GM19395 (cell line): Measurements from ENCODE around the gene GATC.

ENCODE experiments used
- ATAC-seq: cut with Tn5 transposase; IDR thresholded peaks from one replicate; pipeline ENCODE4 v1.9.1; 2021; ENCODE audit warnings: mild to moderate bottlenecking, moderate library complexity; ENCODE audit not compliant: unreplicated experiment

Gene GATC, protein sequence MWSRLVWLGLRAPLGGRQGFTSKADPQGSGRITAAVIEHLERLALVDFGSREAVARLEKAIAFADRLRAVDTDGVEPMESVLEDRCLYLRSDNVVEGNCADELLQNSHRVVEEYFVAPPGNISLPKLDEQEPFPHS

DNA sequence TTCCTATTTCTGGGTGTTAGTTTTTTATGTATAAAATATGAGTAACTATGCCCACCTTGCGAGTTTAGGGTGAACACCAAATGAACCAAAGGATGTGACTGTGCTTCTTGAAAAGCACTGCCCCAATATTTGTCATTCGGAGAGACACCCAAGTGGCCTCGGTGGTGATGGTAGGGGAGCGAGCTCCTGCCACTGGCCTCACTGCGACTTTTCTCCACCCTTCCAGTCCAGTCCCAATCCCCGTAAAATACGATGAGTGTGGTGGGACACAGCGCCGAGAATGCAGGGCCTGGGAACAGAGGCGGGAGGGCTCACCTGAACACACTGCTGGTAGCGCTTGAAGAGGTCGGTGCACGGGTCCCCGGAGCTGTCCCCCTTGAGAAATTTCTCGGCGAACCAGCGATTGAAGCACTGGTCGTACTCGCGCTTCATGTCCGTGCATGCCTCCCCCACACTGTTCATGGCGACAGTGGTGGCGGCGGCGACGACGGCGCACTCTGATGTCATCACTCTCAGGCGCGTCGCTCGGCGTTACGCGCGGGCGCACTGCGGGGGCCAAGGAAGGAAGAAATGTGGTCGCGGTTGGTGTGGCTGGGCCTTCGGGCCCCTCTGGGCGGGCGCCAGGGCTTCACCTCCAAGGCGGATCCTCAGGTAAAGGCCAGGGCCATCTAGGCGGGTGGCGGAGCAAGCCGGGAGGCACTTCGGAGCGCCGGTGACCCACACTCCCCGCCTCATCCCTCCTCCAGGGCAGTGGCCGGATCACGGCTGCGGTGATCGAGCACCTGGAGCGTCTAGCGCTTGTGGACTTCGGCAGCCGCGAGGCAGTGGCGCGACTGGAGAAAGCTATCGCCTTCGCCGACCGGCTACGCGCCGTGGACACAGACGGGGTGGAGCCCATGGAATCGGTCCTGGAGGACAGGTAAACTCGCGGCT, at the start of gene GATC, which contains the start of gene TRIAP1:
Gene GATC, plus strand, starts transcription at position 534 of the 933 bp plus-strand sequence. Its CDS starts 37 bp downstream, at position 571.
Gene TRIAP1, minus strand, starts transcription at position 474 of the 933 bp plus-strand sequence. Its CDS starts 12 bp downstream, at position 462.
- ATAC-seq, result peak; percentile 92

- no peak for ATAC-seq
Observed at GRCh38 chr12:120397824-120398540, 48.3 kb upstream of the GATC start.

DNA sequence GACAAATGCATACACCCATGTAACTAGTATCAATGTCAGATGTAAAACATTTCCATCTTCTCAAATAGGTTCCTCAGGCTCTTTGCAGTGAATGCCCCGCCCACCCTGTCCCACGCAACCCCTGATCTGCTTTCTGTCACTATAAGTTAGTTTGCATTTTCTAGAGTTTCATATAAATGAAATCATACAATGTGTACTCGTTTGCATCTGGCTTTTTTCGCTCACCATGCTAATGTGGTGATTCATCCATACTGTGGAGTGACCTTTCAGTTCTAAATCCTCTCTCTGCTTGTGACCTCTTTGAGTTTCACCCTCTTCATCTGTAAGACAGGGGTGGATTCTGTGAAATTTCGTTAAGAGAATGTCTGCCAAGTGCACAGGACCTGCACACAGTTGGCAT, 46.7 kb upstream of the GATC start:
- ATAC-seq, result no peak

DNA sequence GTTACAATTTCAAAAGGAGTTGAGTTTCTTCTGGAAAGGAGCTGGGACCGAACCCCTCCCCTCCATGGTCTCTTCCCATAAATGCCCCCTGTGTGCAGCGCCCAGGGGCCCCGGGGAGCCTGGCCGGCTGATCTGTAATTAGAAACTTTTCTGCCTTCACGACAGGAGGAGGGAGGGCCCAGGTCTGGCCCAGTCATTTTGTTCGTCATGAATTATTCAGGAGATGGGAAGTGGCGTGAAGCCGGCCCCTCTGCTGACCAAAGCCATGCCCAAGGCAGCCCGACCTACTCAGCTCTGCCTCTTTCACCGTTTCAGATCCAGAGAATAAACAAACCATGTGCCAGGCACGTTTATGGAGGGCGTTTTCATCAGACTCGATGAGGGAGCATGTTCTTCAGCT, 44.0 kb upstream of the GATC start:
- ATAC-seq, result no peak

DNA sequence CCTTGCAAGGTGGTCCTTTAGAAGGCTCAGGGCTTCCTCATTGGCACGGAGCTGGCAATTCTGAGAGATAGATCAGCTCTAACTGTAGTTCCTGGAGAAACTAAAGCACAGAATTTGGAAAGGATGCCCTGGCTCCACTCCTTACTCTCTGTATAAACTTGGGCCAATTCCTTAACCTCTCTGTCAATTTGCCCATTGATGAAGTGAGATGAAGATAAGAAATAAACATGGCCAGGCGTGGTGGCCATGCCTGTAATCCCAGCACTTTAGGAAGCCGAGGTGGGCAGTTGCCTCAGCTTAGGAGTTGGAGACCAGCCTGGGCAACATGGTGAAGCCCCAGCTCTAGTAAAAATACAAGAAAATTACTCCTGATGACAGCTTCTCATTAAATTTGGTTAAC, 42.4 kb upstream of the GATC start:
- no peak for ATAC-seq

- ATAC-seq, result no peak
Observed at GRCh38 chr12:120404271-120404670, 42.0 kb upstream of the GATC start.

DNA sequence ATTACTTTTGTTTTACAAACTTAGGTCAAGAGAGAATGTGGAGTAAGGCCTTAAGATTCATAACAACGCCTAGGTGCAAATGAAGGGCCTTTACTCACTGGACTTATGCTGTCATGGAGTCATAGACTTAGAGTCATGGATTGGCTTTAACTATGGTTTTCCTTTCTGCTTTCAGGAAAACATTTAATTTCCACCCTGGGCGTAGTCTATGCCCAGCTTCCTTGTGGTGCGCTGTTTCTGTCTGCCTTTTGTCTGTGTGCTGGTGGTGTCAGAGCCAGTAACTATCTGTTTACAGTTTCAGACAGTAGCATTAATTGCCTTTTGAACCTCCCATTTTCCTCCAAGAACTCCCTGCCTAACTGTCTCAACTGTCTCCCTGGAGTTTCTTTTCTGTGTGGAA, 40.2 kb upstream of the GATC start:
- ATAC-seq, result no peak

GRCh38 chr12:120406553-120406952, 39.7 kb upstream of the GATC start:
- ATAC-seq, result no peak

DNA sequence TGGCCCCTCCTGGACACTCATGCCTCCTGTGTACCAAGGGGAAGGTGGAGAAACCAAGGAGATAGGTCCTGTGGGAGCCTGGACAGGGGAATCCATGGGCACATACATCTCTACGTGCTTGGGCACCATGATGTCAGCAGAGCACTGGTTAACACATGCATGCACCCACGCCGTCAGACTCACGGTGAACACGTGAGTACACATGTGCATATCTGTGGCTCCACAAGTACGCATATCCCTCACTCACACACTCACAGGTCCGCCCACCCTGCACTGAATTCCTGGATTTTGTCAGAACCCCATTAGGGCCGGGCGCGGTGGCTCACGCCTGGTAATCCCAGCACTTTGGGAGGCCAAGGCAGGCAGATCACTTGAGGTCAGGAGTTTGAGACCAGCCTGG, 37.5 kb upstream of the GATC start:
- no peak for ATAC-seq

DNA sequence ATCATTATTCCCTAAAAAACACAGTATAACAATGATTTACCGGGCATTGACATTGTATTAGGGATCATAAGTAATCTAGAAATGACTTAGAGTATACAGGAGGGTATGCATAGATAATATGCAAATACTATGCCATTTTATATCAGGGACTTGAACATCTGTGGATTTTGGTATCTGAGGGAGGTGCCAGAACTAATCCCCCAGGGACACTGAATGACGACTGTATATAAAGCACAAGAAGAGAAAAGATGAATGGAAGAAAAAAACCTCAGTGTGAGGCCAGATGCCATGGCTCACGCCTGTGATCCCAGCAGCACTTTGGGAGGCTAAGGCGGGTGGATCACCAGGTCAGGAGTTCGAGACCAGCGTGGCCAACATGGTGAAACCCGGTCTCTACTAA, 33.8 kb upstream of the GATC start:
- no peak for ATAC-seq

GRCh38 chr12:120413901-120414695, 32.1 kb upstream of the GATC start:
- no peak for ATAC-seq

GRCh38 chr12:120416490-120417216, 29.6 kb upstream of the GATC start:
- no peak for ATAC-seq

GRCh38 chr12:120417917-120418580, 28.2 kb upstream of the GATC start:
- ATAC-seq, result no peak

DNA sequence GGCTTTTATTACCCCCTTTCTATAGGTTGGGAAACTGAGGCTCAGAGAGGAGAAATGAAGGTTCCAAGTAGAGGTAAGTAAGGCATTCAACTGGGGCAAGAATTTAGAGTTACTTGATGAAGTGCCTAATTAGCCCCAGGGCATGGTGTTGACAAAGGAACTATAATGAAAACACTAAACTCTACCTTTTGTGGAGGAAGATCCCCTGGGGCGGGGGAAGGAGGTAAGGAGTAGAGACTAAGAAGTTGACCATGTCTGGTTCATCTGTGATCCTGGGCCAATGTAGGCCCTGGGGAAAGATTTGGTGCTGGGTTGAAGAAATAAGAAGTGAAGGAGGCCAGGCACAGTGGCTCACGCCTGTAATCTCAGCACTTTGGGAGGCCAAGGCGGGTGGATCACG, 24.5 kb upstream of the GATC start:
- no peak for ATAC-seq

DNA sequence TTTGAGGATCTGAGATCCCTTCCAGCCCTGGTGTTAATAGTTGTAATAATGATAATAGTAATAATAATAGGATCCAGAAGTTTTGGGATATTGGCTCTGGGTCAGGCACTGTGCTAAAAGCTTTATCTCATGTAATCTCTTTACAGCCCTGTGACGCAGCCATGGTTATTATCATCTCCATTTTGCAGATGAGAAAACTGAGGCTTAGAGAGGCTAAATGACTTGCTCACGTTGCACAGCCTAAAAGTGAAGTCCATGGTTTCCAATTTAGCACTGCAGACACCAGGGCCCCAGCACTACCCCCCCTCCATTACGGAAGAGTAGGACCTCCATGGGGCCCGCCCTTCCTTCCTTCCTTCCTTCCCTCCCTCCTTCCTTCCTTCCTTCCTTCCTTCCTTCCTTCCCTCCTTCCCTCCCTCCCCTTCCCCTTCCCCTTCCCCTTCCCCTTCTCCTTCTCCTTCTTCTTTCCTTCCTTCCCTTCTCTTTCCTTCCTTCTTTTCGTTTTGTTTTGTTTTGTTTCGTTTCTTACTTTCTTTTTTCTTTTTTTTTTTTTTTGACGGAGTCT, 23.3 kb upstream of the GATC start:
- ATAC-seq, result no peak

DNA sequence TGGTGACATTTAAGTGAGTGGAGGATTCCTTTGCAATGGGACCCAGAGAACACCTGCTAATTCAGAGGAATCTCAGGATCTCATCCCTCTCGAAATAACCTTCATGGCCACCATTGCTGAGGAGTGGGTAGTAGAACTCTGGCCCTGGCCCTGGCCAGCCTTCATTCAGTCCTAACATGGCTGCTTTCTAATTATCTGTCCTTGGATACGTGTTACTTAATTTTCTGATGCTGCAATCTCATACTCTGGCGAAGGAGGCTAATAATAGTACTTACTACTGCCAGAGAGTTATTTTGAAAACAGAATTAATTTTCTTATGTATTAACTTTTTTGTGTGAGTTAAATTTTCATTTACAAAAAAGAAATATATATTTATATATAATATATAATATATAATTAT, 20.4 kb upstream of the GATC start:
- ATAC-seq, result no peak

DNA sequence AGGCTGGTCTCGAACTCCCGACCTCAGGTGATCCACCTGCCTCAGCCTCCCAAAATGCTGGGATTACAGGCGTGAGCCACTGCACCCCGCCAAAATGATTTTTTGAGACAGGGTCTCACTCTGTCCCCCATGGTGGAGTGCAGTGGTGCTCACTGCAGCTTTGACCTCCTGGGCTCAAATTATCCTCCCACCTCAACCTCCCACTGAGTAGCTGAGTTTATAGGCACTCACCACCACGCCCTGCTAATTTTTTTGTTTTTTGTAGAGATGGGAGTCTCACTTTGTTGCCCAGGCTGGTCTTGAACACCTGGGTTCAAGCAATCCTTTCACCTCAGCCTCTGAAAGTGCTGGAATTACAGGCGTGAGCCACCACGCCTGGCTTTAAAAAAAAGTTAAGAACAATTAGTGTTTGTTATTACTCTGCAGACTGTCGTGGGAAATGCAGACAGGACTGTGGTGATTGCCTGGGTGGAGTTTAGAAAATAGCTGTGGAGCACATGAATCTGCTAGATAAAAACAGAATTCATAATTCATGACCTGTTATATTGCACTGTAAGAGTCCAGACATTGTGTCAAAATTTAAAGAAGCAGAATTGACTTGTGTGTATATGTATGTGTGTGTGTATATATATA, 17.5 kb upstream of the GATC start:
- ATAC-seq, result no peak

- ATAC-seq, result no peak
Observed at GRCh38 chr12:120429368-120429767, 16.9 kb upstream of the GATC start.
